HG02973 (cell line): ENCODE results near the gene SLC2A3.
"Not testable (repeated sequence)": the region's sequence is repeated elsewhere in the genome, so short reads cannot be mapped to it uniquely, and the experiment has no call there.

ENCODE experiments used
- ATAC-seq: cut with Tn5 transposase; IDR thresholded peaks from one replicate; pipeline ENCODE4 v1.9.1; 2021; ENCODE audit warnings: moderate library complexity; ENCODE audit not compliant: unreplicated experiment

The SLC2A3 gene

DNA sequence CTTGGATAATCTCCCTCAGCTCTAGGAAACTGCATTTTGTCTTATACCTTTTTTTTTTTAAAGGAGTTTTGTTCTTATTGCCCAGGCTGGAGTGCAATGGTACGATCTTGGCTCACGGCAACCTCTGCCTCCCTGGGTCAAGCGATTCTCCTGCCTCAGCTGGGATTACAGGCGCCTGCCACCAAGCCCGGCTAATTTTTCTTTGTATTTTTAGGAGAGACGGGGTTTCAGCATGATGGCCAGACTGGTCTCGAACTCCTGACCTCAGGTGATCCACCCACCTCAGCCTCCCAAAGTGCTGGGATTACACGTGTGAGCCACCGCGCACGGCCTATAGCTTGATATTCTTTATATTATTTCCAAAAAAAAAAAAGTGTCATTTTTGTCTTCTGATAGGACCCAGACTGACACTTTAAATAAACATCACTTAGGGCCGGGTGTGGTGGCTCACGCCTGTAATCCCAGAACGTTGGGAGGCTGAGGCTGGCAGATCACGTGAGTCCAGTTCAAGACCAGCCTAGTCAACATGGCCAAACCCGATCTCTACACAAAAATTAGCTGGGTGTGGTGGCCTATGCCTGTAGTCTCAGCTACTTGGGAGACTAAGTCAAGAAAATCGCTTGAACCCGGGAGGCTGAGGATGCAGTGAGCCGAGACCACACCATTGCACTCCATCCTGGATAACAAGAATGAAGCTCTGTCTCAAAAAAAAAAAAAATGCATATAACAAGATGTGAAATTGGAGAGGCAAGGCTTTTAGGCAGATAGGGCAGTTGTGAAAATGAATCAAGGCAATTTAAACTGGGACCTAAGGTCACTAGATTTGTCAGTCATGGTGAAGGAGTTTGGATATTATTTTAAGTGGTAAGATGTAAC, 18.4 kb downstream of the SLC2A3 start:
- ATAC-seq, result no peak

DNA sequence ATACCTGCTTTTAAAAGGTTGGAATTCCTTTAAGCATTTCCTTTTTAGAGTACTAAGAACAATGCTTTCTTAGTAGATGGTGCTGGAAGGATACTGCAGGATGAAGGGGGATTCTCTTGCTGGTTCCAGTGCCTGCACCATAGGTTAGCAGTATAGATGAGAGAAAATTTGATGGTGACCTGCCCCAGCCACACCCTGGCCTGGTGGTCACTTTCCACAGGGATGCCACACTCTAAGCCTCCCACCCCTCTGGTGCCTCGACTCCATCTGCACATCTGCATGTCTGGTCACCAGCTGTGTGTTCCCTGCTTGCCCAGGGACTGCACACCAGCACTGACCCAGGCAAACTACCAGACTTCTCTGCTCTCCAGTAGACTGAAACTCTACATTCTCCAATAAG, 19.1 kb downstream of the SLC2A3 start:
- no peak for ATAC-seq

DNA sequence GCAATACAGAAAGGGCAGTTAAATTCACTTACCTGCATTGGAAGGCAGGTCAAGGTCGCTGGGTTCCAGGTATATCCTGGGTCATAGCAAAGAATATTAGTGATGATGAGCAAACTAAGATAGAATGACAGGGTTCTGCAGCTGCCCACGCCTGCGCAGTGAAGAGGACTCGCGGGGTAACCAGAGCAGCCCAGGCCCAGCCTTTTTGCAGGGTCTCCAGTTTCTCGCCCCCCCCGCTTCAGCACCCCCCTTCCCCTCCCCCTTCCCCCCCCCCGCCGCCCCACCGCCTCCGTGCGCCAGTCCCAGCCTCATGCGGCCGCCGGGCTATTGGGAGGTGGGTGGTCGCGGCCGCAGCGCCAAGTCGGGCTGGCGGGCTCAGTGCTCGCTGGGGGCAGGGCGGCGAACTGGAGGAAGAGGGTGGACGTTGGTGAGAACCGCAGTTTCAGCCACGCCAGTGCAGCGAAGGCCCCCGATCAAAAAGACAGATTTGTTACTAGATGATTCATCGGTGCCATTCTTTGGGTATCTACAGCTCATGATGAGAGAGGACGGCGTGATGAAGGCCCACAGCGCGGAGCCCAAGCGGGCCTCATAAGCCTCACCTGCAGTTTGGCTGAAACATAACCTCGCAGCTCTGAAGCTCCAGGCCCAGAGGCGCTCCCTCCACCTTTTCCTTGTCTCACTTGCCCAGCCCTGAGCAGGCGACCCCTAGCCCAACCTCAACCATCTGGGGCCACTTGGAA, 20.2 kb downstream of the SLC2A3 start:
- no peak for ATAC-seq

DNA sequence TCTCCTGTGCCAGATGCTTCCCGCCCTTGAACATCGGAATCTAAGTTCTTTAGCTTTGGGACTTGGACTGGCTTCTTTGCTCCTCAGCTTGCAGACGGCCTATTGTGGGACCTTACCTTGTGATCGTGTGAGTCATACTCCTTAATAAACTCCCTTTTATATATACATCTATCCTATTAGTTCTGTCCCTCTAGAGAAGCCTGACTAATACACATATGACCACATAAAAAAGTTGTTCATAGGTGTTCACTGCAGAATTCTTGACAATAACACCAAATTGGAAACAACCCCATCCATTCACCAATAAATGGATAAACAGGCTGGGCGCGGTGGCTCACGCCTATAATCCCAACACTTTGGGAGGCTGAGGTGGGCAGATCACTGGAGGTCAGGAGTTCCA, 25.9 kb downstream of the SLC2A3 start:
- not testable (repeated sequence) for ATAC-seq

DNA sequence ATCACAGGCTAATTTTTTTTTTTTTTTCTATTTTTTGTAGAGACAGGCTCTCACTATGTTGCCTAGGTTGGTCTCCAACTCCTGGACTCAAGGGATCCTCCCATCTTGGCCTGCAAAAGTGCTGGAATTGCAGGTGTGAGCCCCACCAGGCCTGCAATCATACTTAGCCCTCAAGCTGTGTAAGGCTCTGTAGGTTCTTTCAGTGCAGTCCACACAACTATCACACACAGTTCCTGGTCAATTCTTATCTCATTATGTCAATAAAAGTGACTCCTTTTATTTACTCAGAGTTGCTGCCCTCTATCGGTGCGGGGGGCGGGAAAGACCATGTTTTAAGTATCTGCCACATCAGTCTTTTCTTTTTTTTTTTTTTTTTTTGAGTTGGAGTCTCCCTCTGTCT, 29.0 kb downstream of the SLC2A3 start:
- no peak for ATAC-seq

DNA sequence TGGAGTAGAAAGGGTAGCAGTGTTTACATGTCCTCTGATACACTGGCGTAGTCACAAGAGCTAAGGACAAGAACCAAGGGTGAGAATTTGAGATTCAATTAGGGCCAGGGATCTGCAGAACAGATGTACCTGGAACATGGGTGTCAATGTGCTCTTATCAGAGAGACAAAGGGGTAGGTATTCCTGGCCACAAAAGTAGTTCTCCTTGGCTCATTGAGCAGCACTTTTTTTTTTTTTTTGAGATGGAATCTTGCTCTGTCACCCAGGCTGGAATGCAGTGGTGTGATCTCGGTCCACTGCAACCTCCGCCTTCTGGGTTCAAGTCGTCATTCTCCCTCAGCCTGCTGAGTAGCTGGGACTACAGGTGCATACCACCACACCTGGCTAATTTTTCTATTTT, 29.7 kb downstream of the SLC2A3 start:
- not testable (repeated sequence) for ATAC-seq

DNA sequence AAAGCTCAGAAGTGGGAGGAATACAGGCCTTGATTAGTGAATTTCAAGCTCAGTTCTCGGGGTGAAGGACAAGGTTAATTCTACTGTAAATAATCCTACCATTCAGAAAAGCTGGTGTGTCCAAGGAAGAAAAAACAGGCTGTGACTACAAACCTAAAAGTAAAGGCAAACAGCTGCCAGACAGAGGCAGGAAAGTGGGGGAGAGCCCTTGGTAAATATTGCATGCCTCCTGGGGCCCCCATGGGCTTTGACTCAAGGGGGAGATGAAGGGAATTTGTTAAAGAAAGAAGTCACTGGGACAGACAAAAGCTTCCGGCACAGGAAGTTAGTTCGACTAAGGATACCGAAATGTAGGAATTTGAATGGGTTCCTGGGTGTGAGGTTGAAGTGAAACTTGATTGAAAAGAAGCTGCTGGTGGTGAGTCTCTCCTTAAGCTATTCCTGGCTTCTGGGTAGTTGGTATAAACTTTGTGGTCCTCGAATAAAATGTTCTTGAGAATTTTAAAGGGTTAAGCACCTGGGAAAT, 30.3 kb downstream of the SLC2A3 start:
- not testable (repeated sequence) for ATAC-seq

DNA sequence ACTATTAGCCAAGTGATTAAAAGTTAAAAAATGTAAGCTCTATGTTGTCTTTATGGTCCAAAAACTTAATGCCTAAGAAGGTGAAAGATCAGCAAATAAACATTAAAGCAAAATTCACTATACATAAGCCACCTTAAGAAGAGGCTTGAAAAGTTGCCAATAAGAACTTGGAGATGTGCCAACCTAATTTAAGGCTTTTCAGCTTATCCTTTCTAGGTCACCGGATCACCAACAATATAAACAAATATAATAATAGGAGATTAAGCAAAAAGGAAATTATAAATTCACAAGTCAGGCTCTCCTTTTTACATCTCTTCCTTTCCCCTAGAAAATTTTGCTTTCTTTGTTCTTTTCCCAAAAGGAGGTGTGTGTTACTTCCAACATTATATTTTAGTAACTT, 30.9 kb downstream of the SLC2A3 start:
- no peak for ATAC-seq

DNA sequence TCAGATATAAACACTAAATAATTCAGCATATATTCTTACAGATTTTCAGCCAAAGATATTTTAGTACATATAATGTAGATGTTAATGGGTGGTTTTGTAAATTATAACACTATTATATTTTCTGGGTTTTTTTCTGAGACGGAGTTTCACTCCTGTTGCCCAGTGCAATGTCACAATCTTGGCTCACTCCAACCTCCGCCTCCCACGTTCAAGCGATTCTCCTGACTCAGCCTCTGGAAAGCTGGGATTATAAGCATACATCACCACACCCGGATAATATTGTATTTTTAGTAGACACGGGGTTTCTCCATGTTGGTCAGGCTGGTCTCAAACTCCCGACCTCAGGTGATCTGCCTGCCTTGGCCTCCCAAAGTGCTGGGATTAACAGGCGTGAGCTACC, 33.6 kb downstream of the SLC2A3 start:
- not testable (repeated sequence) for ATAC-seq

DNA sequence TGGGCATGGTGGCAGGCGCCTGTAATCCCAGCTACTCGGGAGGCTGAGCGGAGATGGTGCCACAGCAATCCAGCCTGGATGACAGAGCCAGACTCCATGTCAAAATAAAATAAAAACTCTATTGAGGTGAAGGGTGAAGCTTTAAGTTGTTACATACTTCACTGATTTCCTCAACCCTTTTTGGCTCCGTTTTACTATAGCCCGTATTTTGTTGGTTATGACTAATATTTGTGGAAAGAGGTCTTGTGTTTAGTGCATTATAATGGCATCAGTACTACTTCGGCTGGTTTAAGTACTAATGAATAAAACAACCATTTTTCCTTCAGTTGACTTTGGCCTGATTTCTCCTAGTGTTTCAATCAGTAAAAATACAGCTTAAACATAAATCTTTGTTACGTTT, 36.2 kb downstream of the SLC2A3 start:
- ATAC-seq, result no peak

DNA sequence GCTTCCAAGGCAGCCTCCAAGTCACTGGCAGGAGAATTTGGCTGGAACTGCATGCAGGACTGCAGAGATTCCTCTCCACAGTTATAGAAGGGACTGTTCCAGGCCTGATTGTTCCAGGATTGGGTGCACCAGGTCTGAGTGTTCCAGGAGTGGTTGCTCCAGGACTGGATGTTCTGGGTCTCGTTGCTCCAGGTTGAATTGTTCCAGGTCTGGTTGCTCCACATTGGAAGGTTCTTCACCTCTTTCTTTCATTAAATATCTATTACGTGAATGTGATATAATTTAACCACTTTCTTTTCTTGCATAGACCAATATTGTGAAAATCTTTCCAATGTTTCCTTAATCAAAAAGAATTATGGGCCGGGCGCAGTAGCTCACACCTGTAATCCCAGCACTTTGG, 39.3 kb downstream of the SLC2A3 start:
- not testable (repeated sequence) for ATAC-seq

DNA sequence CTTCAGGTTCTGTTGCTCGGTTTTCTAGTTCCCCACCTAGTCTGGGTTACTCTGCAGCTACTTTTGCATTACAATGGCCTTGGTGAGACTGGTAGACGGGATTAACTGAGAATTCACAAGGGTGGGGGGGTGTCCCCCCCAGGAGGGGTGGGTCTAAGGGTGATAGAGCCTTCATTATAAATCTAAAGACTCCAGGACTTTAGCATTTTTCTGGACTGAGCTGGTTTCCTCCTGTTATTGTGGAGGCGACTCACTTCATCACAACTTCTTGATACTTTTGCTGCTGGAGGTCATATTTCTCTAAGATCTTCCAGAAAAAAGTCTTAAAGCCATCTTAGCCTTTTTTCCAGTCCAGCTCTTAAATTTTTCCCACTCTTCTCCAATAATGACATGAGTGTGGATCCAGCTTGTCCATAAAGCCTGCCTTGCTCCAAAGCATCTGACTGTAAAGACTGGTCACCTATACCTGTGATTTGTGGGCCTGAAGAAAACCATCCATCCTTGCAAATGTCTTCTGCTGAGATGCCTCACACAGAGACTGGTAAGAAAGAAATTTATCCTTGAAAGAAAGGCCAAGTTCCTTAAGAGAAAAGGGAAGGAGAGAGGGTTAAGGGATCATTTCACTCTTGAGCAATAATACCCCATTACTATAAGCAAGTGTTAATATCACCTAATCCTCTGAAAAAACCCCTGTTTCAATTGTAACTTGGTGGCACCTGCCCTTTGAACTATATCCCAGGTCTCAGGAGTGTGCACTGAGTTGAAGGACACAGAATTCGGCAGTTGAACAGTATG, 43.6 kb downstream of the SLC2A3 start:
- no peak for ATAC-seq

DNA sequence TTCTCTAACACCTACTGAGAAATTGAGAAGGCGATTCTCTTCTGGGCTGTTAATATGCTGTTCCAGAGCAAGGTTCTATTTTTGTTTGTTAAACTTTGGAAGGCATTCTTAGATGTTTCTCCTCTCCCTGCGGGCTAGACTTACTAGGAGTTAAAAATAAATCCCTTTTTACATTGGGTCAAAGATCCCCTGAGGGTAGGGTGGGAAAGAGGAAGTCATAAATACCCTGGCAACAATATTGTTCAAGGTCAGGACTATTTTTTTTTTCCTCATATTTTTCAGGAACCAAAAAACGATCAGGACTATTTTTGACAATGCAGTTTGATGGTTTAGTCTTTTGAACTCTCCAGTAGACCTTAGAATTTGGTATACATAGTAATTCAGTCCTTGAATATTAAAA, 51.3 kb downstream of the SLC2A3 start:
- ATAC-seq, result no peak

DNA sequence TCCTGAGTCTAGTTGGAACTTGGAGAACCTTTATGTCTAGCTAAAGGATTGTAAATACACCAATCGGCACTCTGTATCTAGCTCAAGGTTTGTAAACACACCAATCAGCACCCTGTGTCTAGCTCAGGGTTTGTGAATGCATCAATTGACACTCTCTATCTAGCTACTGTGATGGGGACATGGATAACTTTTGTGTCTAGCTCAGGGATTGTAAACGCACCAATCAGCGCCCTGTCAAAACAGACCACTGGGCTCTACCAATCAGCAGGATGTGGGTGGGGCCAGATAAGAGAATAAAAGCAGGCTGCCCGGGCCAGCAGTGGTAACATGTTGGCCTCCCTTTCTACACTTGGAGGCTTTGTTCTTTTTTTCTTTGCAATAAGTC, 54.3 kb downstream of the SLC2A3 start:
- ATAC-seq, result not testable (repeated sequence)

DNA sequence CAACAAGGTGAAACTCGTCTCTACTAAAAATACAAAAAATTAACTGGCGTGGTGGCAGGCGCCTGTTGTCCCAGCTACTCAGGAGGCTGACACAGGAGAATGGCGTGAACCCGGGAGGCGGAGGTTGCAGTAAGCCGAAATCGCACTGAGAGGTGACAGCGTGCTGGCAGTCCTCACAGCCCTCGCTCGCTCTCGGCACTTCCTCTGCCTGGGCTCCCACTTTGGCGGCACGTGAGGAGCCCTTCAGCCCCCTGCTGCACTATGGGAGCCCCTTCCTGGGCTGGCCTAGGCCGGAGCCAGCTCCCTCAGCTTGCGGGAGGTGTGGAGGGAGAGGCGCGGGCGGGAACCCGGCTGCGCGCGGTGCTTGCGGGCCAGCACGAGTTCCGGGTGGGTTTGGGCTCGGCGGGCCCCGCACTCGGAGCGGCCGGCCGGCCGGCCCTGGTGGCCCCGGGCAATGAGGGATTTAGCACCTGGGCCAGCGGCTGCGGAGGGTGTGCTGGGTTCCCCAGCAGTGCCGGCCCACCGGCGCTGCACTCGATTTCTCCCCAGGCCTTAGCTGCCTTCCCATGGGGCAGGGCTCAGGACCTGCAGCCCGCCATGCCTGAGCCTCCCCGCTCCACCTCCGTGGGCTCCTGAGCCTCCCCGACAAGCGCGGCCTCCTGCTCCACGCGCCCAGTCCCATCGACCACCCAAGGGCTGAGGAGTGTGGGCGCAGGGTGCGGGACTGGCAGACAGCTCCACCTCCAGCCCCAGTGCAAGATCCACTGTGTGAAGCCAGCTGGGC, 54.8 kb downstream of the SLC2A3 start:
- not testable (repeated sequence) for ATAC-seq

DNA sequence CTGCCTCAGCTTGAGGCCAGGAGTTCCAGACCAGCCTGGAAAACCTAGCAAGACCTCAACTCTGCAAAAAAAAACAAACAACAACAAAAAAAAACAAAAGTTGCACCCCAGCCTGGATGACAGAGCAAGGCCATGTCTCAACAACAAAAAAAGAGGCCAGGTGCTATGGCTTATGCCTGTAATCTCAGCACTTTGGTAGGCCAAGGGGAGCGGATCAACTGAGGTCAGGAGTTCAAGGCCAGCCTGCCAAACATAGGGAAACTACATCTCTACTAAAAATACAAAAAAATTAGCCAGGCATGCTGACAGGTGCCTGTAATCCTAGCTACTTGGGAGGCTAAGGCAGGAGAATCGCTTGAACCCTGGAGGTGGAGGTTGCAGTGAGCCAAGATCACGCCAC, 56.7 kb downstream of the SLC2A3 start:
- ATAC-seq, result no peak

DNA sequence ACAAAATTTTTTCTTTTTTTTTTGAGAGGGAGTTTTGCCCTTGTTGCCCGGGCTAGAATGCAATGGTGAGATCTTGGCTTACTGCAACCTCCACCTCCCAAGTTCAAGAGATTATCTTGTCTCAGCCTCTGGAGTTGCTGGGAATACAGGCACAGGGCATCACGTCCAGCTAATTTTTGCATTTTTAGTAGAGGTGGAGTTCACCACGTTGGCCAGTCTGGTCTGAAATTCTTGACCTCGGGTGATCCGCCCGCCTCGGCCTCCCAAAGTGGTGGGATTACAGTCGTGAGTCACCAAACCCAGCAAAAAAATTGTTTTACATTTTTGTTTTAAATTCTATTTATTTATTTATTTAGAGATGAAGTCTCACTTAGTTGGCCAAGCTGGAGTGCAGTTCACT, 58.6 kb downstream of the SLC2A3 start:
- no peak for ATAC-seq

DNA sequence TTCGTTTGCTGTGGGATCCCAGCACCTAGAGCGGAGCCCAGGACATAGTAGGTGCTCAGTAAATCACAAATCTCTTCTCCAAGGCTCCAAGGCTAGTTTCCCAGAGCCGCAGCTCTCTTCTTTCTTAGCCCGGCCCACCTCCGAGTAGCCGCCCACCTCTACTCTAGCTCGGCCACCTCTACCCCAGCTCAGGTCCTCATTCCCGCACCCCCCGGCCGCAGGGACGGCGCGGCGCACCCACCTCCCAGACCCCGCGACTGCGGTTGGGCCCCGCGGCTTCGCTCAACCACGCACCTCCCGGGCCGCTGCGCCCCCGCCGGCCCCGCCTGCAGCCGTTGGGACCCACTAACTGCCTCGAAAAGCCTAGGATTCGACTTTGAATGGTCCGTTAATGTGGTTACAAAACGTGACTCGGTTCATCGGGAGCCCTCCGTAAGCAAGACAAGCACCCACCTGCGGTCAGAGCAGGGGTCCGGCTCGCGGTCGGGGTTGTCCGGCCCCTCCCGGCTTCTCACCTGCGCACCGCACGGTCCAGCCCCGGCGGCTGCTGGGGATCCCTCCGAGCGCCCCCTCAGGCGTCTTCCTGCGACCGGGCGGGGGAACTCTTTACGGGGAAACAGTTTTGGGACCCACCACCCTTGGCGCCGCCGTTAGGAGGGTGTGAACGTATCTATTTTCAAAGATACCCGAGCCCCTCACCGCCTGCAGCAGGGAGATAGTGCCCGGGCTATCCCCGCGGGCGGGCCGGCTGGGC, 63.2 kb downstream of the SLC2A3 start, which contains the start of gene SLC2A14:
Gene SLC2A14 (minus strand): TSS at position 350 of the 754 bp plus-strand sequence. CDS start 3,035 bp downstream, outside the sequence.
- ATAC-seq, result no peak

DNA sequence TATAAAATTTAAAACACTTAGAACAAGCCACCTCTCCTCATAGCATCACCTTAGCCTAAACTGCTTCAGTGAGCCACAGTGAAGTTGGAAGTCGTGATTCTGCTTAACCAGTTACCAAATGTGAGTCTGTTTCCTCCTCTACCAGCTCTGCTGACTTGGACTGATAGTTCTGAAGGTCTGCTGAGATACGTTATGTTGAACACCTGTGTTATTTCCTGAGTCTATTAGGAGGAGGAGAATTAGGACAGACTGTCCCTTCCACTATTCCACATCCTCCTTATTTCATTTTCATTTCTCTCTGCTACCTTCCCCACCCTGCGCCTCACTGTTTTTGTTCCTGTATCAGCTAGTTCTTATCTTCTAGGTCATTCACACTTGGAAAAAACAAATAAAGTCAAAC, 65.7 kb downstream of the SLC2A3 start:
- no peak for ATAC-seq
